PFSK-1 (cell line): ENCODE data around the gene HSPB9. TPM values are rescaled to one million over a fixed set of nuclear protein-coding genes. Genes with fewer than 3 reads are reported as not detected.

ENCODE experiments used
- FOXP2 ChIP-seq: optimal IDR thresholded peaks from 2 replicates; pipeline ENCODE3; 2011; ENCODE audit warnings: borderline replicate concordance, control low read depth, inconsistent platforms; ENCODE audit not compliant: insufficient read depth; ENCODE audit errors: extremely low read length, extremely low read depth
- POLR2AphosphoS5 ChIP-seq: IDR thresholded peaks from 2 replicates; pipeline ENCODE4 v1.6.1; 2012; ENCODE audit warnings: low read depth, mild to moderate bottlenecking, control low read depth, low read length, moderate library complexity
- REST ChIP-seq, 2 experiments: IDR thresholded peaks; 2 replicates each; pipeline versions ENCODE4 v1.6.1 to v1.8.0; 2011 to 2012; ENCODE audit warnings: low read depth in 2 of 2, low read length in 2 of 2, control low read depth in 1 of 2, inconsistent platforms in 1 of 2, mild to moderate bottlenecking in 1 of 2, moderate library complexity in 1 of 2; ENCODE audit not compliant: insufficient read depth in 1 of 2
- SIN3A ChIP-seq: IDR thresholded peaks from 2 replicates; pipeline ENCODE4 v1.6.1; 2012; ENCODE audit warnings: mild to moderate bottlenecking, low read length, moderate library complexity, borderline replicate concordance; ENCODE audit not compliant: insufficient read depth
- TAF1 ChIP-seq: IDR thresholded peaks from 2 replicates; pipeline ENCODE4 v1.6.1; 2012; ENCODE audit warnings: low read length, control low read depth, borderline replicate concordance; ENCODE audit not compliant: insufficient read depth
- polyA plus RNA-seq: library from polyadenylated mRNA; unstranded; fragments of >200 nt; gene quantifications from one replicate; pipeline ENCODE4 v1.2.1, GENCODE V29; 2012; ENCODE audit warnings: low read depth, missing spikeins; ENCODE audit not compliant: insufficient read length

HSPB9 gene
- polyA plus RNA-seq: 0.61 TPM

- no peak for TF ChIP-seq POLR2AphosphoS5
- no peak for TF ChIP-seq REST (IDR thresholded peaks at IDR 0.05; ENCODE audit: insufficient read depth in 1 of 2, low read depth in 2 of 2, low read length in 2 of 2)
- TF ChIP-seq SIN3A: no peak
- no peak for TF ChIP-seq TAF1
- TF ChIP-seq FOXP2: no peak
These were observed at the start of gene HSPB9 for GRCh38 chr17:42122371-42123303. TSS of gene HSPB9 (plus strand) at chr17:42122804. CDS start at chr17:42122851, 47 bp downstream.

GRCh38 chr17:42075789-42076188 is 46.8 kb upstream of the HSPB9 start:
- TF ChIP-seq TAF1 (no peak), FOXP2 (no peak), POLR2AphosphoS5 (no peak), REST (IDR thresholded peaks at IDR 0.05; ENCODE audit: insufficient read depth in 1 of 2, low read depth in 2 of 2, low read length in 2 of 2) (no peak), SIN3A (no peak)

- TF ChIP-seq TAF1: no peak
- no peak for TF ChIP-seq REST (IDR thresholded peaks at IDR 0.05; ENCODE audit: insufficient read depth in 1 of 2, low read depth in 2 of 2, low read length in 2 of 2)
- TF ChIP-seq SIN3A: no peak
- TF ChIP-seq POLR2AphosphoS5: no peak
- TF ChIP-seq FOXP2: no peak
These were observed 45.6 kb upstream of the HSPB9 start for GRCh38 chr17:42076797-42077559.

GRCh38 chr17:42077755-42078154 is 44.8 kb upstream of the HSPB9 start:
- TF ChIP-seq TAF1 (no peak), REST (IDR thresholded peaks at IDR 0.05; ENCODE audit: insufficient read depth in 1 of 2, low read depth in 2 of 2, low read length in 2 of 2) (no peak), FOXP2 (no peak), POLR2AphosphoS5 (no peak), SIN3A (no peak)
